A673 (cell line): Measurements from ENCODE around the gene FGF12.

ENCODE experiments used
- EZH2 ChIP-seq: fragments of 200-600 bp; sonication (generic); IDR thresholded peaks from 2 replicates; pipeline ENCODE4 v1.6.1; 2017; ENCODE audit warnings: borderline replicate concordance, low read depth, mild to moderate bottlenecking, mixed read lengths, antibody characterized with exemption, low read length; ENCODE audit not compliant: poor library complexity, severe bottlenecking
- TF ChIP-seq, protein P1 (sequence below): fragments of 300-800, 200-600 bp; sonication (generic); conservative IDR thresholded peaks from 2 replicates; pipeline ENCODE4 v1.5.1; 2017; ENCODE audit warnings: low read depth, mild to moderate bottlenecking, antibody characterized with exemption, low read length, moderate library complexity, mixed read lengths

DNA sequence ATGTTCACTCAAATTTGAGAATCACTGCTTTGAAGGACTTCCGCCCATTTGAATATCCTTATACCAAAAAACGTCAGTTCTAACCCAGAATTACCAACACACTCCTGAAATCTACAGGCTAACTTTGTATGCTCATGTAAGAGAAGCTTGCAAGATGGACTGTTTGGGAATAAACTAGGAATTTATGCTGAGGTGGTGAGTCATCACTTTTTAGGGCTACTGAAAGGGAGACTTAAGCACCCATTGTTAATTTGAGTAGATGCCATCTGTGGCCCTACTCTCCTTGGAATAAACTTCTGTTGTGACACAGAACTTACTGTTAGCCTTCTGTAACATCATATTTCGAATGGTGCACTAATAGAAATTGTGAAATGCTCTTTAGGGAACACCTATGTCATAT is 74.6 kb downstream of the FGF12 start:
- TF ChIP-seq, protein P1, sequence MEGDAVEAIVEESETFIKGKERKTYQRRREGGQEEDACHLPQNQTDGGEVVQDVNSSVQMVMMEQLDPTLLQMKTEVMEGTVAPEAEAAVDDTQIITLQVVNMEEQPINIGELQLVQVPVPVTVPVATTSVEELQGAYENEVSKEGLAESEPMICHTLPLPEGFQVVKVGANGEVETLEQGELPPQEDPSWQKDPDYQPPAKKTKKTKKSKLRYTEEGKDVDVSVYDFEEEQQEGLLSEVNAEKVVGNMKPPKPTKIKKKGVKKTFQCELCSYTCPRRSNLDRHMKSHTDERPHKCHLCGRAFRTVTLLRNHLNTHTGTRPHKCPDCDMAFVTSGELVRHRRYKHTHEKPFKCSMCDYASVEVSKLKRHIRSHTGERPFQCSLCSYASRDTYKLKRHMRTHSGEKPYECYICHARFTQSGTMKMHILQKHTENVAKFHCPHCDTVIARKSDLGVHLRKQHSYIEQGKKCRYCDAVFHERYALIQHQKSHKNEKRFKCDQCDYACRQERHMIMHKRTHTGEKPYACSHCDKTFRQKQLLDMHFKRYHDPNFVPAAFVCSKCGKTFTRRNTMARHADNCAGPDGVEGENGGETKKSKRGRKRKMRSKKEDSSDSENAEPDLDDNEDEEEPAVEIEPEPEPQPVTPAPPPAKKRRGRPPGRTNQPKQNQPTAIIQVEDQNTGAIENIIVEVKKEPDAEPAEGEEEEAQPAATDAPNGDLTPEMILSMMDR, result no peak
- TF ChIP-seq EZH2, result no peak
